Measurements from ENCODE around the gene PLEKHM3.
"Not testable (repeated sequence)": the region's sequence is repeated elsewhere in the genome, so short reads cannot be mapped to it uniquely, and the experiment has no call there.

DNA sequence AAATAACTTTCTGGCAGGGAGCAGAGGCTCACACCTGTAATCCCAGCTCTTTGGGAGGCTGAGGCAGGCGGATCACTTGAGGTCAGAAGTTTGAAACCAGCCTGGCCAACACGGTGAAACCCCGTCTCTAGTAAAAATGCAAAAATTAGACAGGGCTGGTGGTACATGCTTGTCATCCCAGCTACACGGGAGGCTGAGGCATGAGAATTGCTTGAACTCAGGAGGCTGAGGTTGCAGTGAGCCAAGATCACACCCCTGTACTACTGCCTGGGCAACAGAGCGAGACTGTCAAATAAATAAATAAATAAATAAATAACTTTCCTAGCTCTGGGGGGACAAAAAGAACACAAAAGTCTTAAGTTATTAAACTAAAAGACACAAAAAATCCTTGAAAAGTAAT is 118.8 kb downstream of the PLEKHM3 start:
- TF ChIP-seq CTCF, POLR2A (IDR thresholded peaks at IDR 0.05): not testable (repeated sequence)
